ENCODE measurements around the gene NPAT.
"Not testable (repeated sequence)": the region's sequence is repeated elsewhere in the genome, so short reads cannot be mapped to it uniquely, and the experiment has no call there.

The NPAT gene

GRCh38 chr11:108167624-108168023 is 54.8 kb downstream of the NPAT start:
- Histone ChIP-seq H2AFZ (ENCODE audit: low read depth, low read length) (no peak overlapping the region), H3K36me3 (ENCODE audit: insufficient read depth, low read length) (peaks cover 77% of the 10 kb centered on the region), H3K4me1 (ENCODE audit: insufficient read depth, low read length) (no peaks in the 10 kb centered on the region), H3K9me3 (ENCODE audit: low read length) (no peaks in the 10 kb centered on the region), H3K27me3 (ENCODE audit: insufficient read depth, low read length) (no peaks in the 10 kb centered on the region), H3K4me3 (ENCODE audit: low read length) (no peak overlapping the region)

DNA sequence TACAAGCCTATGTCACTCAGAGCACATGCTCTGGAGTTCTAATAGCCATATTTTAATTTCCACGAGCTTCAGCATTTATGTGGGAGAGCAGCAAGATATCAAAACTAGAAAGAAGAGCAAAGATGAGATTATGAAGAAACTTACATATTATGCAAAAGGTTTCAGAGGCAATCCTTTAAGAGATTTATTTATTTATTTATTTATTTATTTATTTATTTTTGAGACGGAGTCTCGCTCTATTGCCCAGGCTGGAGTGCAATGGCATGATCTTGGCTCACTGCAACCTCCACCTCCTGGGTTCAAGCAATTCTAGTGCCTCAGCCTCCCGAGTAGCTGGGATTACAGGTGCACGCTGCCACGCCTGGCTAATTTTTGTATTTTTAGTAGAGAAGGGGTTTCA is 59.6 kb downstream of the NPAT start:
- not testable (repeated sequence) for H3K4me3 ChIP-seq (ENCODE audit: low read length); H3K9me3 ChIP-seq (ENCODE audit: low read length); H2AFZ ChIP-seq (ENCODE audit: low read depth, low read length); H3K27me3 ChIP-seq (ENCODE audit: insufficient read depth, low read length); H3K4me1 ChIP-seq (ENCODE audit: insufficient read depth, low read length)
- H3K36me3 ChIP-seq (ENCODE audit: insufficient read depth, low read length) = peaks cover 79% of the 10 kb centered on the region

GRCh38 chr11:108160970-108161566 is 61.4 kb downstream of the NPAT start:
- Histone ChIP-seq H3K36me3 (ENCODE audit: insufficient read depth, low read length) (peaks cover 79% of the 10 kb centered on the region), H3K9me3 (ENCODE audit: low read length) (no peaks in the 10 kb centered on the region), H3K27me3 (ENCODE audit: insufficient read depth, low read length) (no peaks in the 10 kb centered on the region), H3K4me1 (ENCODE audit: insufficient read depth, low read length) (no peaks in the 10 kb centered on the region), H2AFZ (ENCODE audit: low read depth, low read length) (no peak overlapping the region), H3K4me3 (ENCODE audit: low read length) (no peak overlapping the region)

DNA sequence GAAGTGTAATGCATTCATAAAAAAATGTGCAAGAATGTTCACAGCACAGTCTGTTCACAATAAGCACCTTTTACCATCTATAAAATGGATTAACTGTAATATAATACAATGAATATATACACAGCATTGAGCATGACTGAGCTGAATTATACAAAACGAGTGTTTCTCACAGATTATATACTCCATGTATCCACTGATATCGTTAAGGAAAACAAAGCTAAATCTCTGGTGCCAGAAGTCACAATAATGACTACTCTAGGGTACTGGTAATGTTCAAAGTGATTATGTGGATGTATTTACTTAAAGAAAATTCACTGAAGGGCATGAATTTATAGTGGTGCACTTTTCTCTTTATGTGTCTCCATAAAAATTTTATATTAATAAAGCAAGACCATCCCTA is 67.8 kb downstream of the NPAT start:
- no peaks in the 10 kb centered on the region for H3K4me1 ChIP-seq (ENCODE audit: insufficient read depth, low read length)
- H3K27me3 ChIP-seq (ENCODE audit: insufficient read depth, low read length) = no peaks in the 10 kb centered on the region
- H2AFZ ChIP-seq (ENCODE audit: low read depth, low read length) = no peak overlapping the region
- H3K9me3 ChIP-seq (ENCODE audit: low read length) = no peaks in the 10 kb centered on the region
- H3K4me3 ChIP-seq (ENCODE audit: low read length) = no peak overlapping the region
- H3K36me3 ChIP-seq (ENCODE audit: insufficient read depth, low read length) = peaks cover 80% of the 10 kb centered on the region

GRCh38 chr11:108148556-108148955 is 73.9 kb downstream of the NPAT start:
- Histone ChIP-seq H3K36me3 (ENCODE audit: insufficient read depth, low read length) (peaks cover 77% of the 10 kb centered on the region), H3K4me1 (ENCODE audit: insufficient read depth, low read length) (no peaks in the 10 kb centered on the region), H3K4me3 (ENCODE audit: low read length) (no peak overlapping the region), H2AFZ (ENCODE audit: low read depth, low read length) (no peak overlapping the region), H3K27me3 (ENCODE audit: insufficient read depth, low read length) (no peaks in the 10 kb centered on the region), H3K9me3 (ENCODE audit: low read length) (no peaks in the 10 kb centered on the region)

DNA sequence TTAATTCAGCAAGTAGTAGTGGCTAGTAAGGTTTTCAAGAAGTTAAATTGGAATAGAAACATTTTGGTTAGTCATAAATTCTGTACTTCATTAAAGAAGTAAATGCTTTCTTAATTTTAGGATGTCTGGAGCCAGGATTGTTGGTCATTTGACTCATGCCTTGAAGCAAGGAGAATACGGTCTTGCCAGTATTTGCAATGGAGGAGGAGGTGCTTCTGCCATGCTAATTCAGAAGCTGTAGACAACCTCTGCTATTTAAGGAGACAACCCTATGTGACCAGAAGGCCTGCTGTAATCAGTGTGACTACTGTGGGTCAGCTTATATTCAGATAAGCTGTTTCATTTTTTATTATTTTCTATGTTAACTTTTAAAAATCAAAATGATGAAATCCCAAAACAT is 75.3 kb downstream of the NPAT start:
- no peaks in the 10 kb centered on the region for H3K27me3 ChIP-seq (ENCODE audit: insufficient read depth, low read length)
- no peak overlapping the region for H3K4me3 ChIP-seq (ENCODE audit: low read length)
- no peaks in the 10 kb centered on the region for H3K4me1 ChIP-seq (ENCODE audit: insufficient read depth, low read length)
- H3K36me3 ChIP-seq (ENCODE audit: insufficient read depth, low read length) = peaks cover 83% of the 10 kb centered on the region
- no peak overlapping the region for H2AFZ ChIP-seq (ENCODE audit: low read depth, low read length)
- no peaks in the 10 kb centered on the region for H3K9me3 ChIP-seq (ENCODE audit: low read length)

DNA sequence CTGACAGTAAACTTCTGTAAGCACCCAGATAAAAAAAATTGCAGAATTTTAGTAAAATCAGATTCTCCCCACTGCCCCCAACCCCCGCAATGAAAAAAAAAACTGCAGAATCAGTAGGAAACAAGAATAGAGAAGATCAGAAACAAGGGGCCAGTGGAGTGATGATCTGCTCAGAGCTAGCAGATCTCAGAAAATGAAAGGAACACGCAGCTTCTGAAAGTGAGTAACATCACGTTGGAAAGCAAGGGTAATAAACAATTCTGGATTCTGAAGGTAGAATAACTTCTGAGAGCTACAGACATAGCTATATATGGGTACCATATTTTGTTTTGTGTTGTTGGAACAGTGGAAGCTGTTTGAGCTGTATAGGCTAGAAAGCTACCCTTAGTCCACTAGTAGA is 77.8 kb downstream of the NPAT start:
- peaks cover 86% of the 10 kb centered on the region for H3K36me3 ChIP-seq (ENCODE audit: insufficient read depth, low read length)
- no peak overlapping the region for H3K4me3 ChIP-seq (ENCODE audit: low read length)
- H3K4me1 ChIP-seq (ENCODE audit: insufficient read depth, low read length) = no peaks in the 10 kb centered on the region
- H2AFZ ChIP-seq (ENCODE audit: low read depth, low read length) = no peak overlapping the region
- no peaks in the 10 kb centered on the region for H3K9me3 ChIP-seq (ENCODE audit: low read length)
- no peaks in the 10 kb centered on the region for H3K27me3 ChIP-seq (ENCODE audit: insufficient read depth, low read length)

DNA sequence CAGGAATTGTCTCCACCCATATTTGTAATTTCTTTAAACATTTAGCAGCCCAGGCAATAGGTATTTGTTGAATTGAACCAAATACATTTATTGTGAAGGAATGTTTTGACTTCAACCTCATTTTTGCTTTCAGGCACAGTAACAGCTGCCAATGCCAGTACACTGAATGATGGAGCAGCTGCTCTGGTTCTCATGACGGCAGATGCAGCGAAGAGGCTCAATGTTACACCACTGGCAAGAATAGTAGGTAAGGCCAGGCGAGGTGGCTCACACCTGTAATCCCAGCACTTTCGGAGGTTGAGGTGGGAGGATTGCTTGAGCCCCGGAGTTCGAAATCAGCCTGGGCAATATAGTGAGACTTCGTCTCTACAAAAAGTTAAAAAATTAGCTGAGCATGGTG is 80.1 kb downstream of the NPAT start:
- Histone ChIP-seq H3K27me3 (ENCODE audit: insufficient read depth, low read length) (no peaks in the 10 kb centered on the region), H3K4me1 (ENCODE audit: insufficient read depth, low read length) (no peaks in the 10 kb centered on the region), H2AFZ (ENCODE audit: low read depth, low read length) (no peak overlapping the region), H3K9me3 (ENCODE audit: low read length) (no peaks in the 10 kb centered on the region), H3K4me3 (ENCODE audit: low read length) (no peak overlapping the region), H3K36me3 (ENCODE audit: insufficient read depth, low read length) (peaks cover 67% of the 10 kb centered on the region)

GRCh38 chr11:108137212-108137611 is 85.2 kb downstream of the NPAT start:
- peaks cover 46% of the 10 kb centered on the region for H3K36me3 ChIP-seq (ENCODE audit: insufficient read depth, low read length)
- H3K4me1 ChIP-seq (ENCODE audit: insufficient read depth, low read length) = no peaks in the 10 kb centered on the region
- no peak overlapping the region for H2AFZ ChIP-seq (ENCODE audit: low read depth, low read length)
- no peaks in the 10 kb centered on the region for H3K9me3 ChIP-seq (ENCODE audit: low read length)
- H3K4me3 ChIP-seq (ENCODE audit: low read length) = no peak overlapping the region
- no peaks in the 10 kb centered on the region for H3K27me3 ChIP-seq (ENCODE audit: insufficient read depth, low read length)

- H3K4me1 ChIP-seq (ENCODE audit: insufficient read depth, low read length) = no peaks in the 10 kb centered on the region
- H3K27me3 ChIP-seq (ENCODE audit: insufficient read depth, low read length) = no peaks in the 10 kb centered on the region
- peaks cover 36% of the 10 kb centered on the region for H3K36me3 ChIP-seq (ENCODE audit: insufficient read depth, low read length)
- H3K4me3 ChIP-seq (ENCODE audit: low read length) = no peak overlapping the region
- no peaks in the 10 kb centered on the region for H3K9me3 ChIP-seq (ENCODE audit: low read length)
- no peak overlapping the region for H2AFZ ChIP-seq (ENCODE audit: low read depth, low read length)
These were observed 86.4 kb downstream of the NPAT start for GRCh38 chr11:108135845-108136544.

- H2AFZ ChIP-seq (ENCODE audit: low read depth, low read length); H3K27me3 ChIP-seq (ENCODE audit: insufficient read depth, low read length); H3K4me3 ChIP-seq (ENCODE audit: low read length); H3K4me1 ChIP-seq (ENCODE audit: insufficient read depth, low read length); H3K9me3 ChIP-seq (ENCODE audit: low read length): not testable (repeated sequence)
- peaks cover 28% of the 10 kb centered on the region for H3K36me3 ChIP-seq (ENCODE audit: insufficient read depth, low read length)
These were observed 89.4 kb downstream of the NPAT start for GRCh38 chr11:108132993-108133538.

DNA sequence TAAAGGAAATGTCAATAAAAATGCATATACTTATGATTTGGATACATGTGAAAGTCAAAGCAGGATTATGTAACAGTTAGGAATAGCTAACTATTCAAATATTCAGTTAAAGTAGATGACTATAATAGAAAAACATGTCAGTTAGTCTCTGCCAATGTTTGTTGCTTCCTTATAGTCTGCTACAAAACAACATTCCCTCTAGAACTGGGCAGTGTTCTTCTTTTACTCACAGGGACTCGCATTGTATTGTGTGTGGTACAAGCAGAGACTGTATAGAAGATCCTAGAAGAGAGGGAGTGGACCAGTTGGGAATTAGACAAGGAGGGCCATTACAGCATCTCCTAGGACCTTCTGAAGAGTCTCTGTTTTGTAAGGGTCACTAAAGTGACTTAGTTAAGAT is 90.4 kb downstream of the NPAT start:
- Histone ChIP-seq H3K4me3 (ENCODE audit: low read length) (no peak overlapping the region), H2AFZ (ENCODE audit: low read depth, low read length) (no peak overlapping the region), H3K27me3 (ENCODE audit: insufficient read depth, low read length) (no peaks in the 10 kb centered on the region), H3K36me3 (ENCODE audit: insufficient read depth, low read length) (peaks cover 28% of the 10 kb centered on the region), H3K9me3 (ENCODE audit: low read length) (no peaks in the 10 kb centered on the region), H3K4me1 (ENCODE audit: insufficient read depth, low read length) (no peaks in the 10 kb centered on the region)

DNA sequence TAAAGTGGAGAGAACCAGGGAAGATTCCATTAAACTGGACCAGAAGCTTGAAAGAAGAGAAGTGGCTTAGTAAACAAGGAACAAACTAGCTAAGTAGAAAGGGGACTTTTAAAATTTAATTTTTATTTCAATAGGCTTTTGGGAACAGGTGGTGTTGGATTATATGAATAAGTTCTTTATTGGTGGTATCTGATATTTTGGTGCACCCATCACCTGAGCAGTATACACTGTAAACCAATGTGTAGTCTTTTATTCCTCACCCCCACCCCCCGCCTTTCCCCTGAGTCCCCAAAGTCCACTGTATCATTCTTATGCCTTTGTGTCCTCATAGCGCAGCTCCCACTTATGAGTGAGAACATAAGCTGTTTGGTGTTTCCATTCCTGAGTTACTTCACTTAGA is 93.7 kb downstream of the NPAT start:
- H3K9me3 ChIP-seq (ENCODE audit: low read length) = no peaks in the 10 kb centered on the region
- H3K36me3 ChIP-seq (ENCODE audit: insufficient read depth, low read length) = peaks cover 11% of the 10 kb centered on the region
- H3K27me3 ChIP-seq (ENCODE audit: insufficient read depth, low read length) = no peaks in the 10 kb centered on the region
- H3K4me1 ChIP-seq (ENCODE audit: insufficient read depth, low read length) = no peaks in the 10 kb centered on the region
- no peak overlapping the region for H3K4me3 ChIP-seq (ENCODE audit: low read length)
- H2AFZ ChIP-seq (ENCODE audit: low read depth, low read length) = no peak overlapping the region

GRCh38 chr11:108125096-108125495 is 97.3 kb downstream of the NPAT start:
- Histone ChIP-seq H3K9me3 (ENCODE audit: low read length) (no peaks in the 10 kb centered on the region), H3K4me3 (ENCODE audit: low read length) (no peak overlapping the region), H3K36me3 (ENCODE audit: insufficient read depth, low read length) (peaks cover 6% of the 10 kb centered on the region), H2AFZ (ENCODE audit: low read depth, low read length) (no peak overlapping the region), H3K4me1 (ENCODE audit: insufficient read depth, low read length) (peaks cover 6% of the 10 kb centered on the region), H3K27me3 (ENCODE audit: insufficient read depth, low read length) (no peaks in the 10 kb centered on the region)
